Mesothelial cell of epicardium (in vitro differentiated cells): Measurements from ENCODE around the gene FAF1. TPM values are rescaled to one million over a fixed set of nuclear protein-coding genes. Genes with fewer than 3 reads are reported as not detected.

Source experiments
- DNase-seq, 2 experiments: peaks; one replicate each; pipeline ENCODE4 v3.0.0; 2021; ENCODE audit warnings: low spot score in 2 of 2; ENCODE audit not compliant: unreplicated experiment in 2 of 2
- H3K27ac Mint-ChIP-seq: 2 replicates; pipeline ENCODE4 v1.8.0; 2021; ENCODE audit warnings: mixed read lengths
- H3K27me3 Mint-ChIP-seq: 2 replicates; pipeline ENCODE4 v1.8.0; 2021; ENCODE audit warnings: low read depth, mixed read lengths
- H3K36me3 Mint-ChIP-seq: 2 replicates; pipeline ENCODE4 v1.8.0; 2021; ENCODE audit warnings: mixed read lengths
- H3K4me1 Mint-ChIP-seq: 2 replicates; pipeline ENCODE4 v1.8.0; 2021; ENCODE audit warnings: mixed read lengths
- H3K4me3 Mint-ChIP-seq: 2 replicates; pipeline ENCODE4 v1.8.0; 2021; ENCODE audit warnings: mild to moderate bottlenecking, moderate library complexity, mixed read lengths
- H3K9me3 Mint-ChIP-seq: 2 replicates; pipeline ENCODE4 v1.8.0; 2021; ENCODE audit warnings: mixed read lengths
- CTCF ChIP-seq: fragments of 200-600 bp; sonication (generic); IDR thresholded peaks from one replicate; pipeline ENCODE4 v1.5.0; 2021; ENCODE audit warnings: antibody characterized with exemption; ENCODE audit not compliant: unreplicated experiment
- total RNA-seq: library from RNA; stranded (reverse); gene quantifications from 3 replicates; pipeline ENCODE4 v1.2.1, GENCODE V29; 2021

The FAF1 gene
- total RNA-seq, 1 donor from 2014 or later, result 44.4 TPM

- peaks cover 46% of the 10 kb centered on the region for H3K27me3 Mint-ChIP-seq
- no peak for TF ChIP-seq CTCF
- no peak for DNase-seq
- H3K27ac Mint-ChIP-seq, result no peak overlapping the region
- H3K9me3 Mint-ChIP-seq, result no peaks in the 10 kb centered on the region
- no peaks in the 10 kb centered on the region for H3K36me3 Mint-ChIP-seq
- no peak overlapping the region for H3K4me3 Mint-ChIP-seq
- H3K4me1 Mint-ChIP-seq, result no peaks in the 10 kb centered on the region
Observed at GRCh38 chr1:50989694-50990093, 29.6 kb upstream of the FAF1 start.

GRCh38 chr1:50986653-50987052, 26.6 kb upstream of the FAF1 start:
- no peak overlapping the region for H3K4me3 Mint-ChIP-seq
- H3K36me3 Mint-ChIP-seq, result no peaks in the 10 kb centered on the region
- DNase-seq, result no peak
- peaks cover 66% of the 10 kb centered on the region for H3K27me3 Mint-ChIP-seq
- no peaks in the 10 kb centered on the region for H3K4me1 Mint-ChIP-seq
- TF ChIP-seq CTCF, result no peak
- H3K27ac Mint-ChIP-seq, result no peak overlapping the region
- no peaks in the 10 kb centered on the region for H3K9me3 Mint-ChIP-seq

GRCh38 chr1:50985094-50985493, 25.0 kb upstream of the FAF1 start:
- no peak for TF ChIP-seq CTCF
- H3K4me1 Mint-ChIP-seq, result no peaks in the 10 kb centered on the region

GRCh38 chr1:50983219-50983802, 23.2 kb upstream of the FAF1 start:
- DNase-seq, result no peak
- Mint-ChIP-seq H3K27ac (no peak overlapping the region), H3K9me3 (no peaks in the 10 kb centered on the region), H3K4me3 (no peak overlapping the region), H3K27me3 (peaks cover 83% of the 10 kb centered on the region), H3K4me1 (peaks cover 4% of the 10 kb centered on the region), H3K36me3 (no peaks in the 10 kb centered on the region)
- no peak for TF ChIP-seq CTCF

More at GRCh38 chr1:50985094-50985493, 25.0 kb upstream of the FAF1 start:
- H3K4me3 Mint-ChIP-seq, result no peak overlapping the region
- no peaks in the 10 kb centered on the region for H3K36me3 Mint-ChIP-seq
- peaks cover 77% of the 10 kb centered on the region for H3K27me3 Mint-ChIP-seq
- H3K9me3 Mint-ChIP-seq, result no peaks in the 10 kb centered on the region
- no peak overlapping the region for H3K27ac Mint-ChIP-seq
- no peak for DNase-seq

- Mint-ChIP-seq H3K27me3 (peaks cover 84% of the 10 kb centered on the region), H3K4me1 (peaks cover 6% of the 10 kb centered on the region), H3K36me3 (no peaks in the 10 kb centered on the region), H3K27ac (no peak overlapping the region), H3K9me3 (no peaks in the 10 kb centered on the region), H3K4me3 (no peak overlapping the region)
- TF ChIP-seq CTCF, result no peak
- no peak for DNase-seq
Observed at GRCh38 chr1:50982611-50983010, 22.5 kb upstream of the FAF1 start.

- no peaks in the 10 kb centered on the region for H3K36me3 Mint-ChIP-seq
- H3K9me3 Mint-ChIP-seq, result no peaks in the 10 kb centered on the region
- H3K4me3 Mint-ChIP-seq, result no peak overlapping the region
- DNase-seq, result no peak
- no peak for TF ChIP-seq CTCF
- peaks cover 88% of the 10 kb centered on the region for H3K27me3 Mint-ChIP-seq
- H3K27ac Mint-ChIP-seq, result no peak overlapping the region
- peaks cover 6% of the 10 kb centered on the region for H3K4me1 Mint-ChIP-seq
Observed at GRCh38 chr1:50981741-50982140, 21.7 kb upstream of the FAF1 start.
